MM.1S (cell line): Measurements from ENCODE around the gene TWF2.

Experiments
- DNase-seq: peaks from one replicate; pipeline ENCODE4 v3.0.0-alpha.2; 2015
- H2AFZ ChIP-seq: fragments of 300-600 bp; sonication (generic); 2 replicates; pipeline ENCODE4 v1.6.0; 2016; ENCODE audit warnings: antibody characterized with exemption, low read length
- H3F3A ChIP-seq: fragments of 300-600 bp; sonication (generic); 2 replicates; pipeline ENCODE4 v1.6.1; 2016; ENCODE audit warnings: mild to moderate bottlenecking, antibody characterized with exemption, low read length, moderate library complexity, mixed read lengths; ENCODE audit not compliant: insufficient read depth
- H3K27ac ChIP-seq: fragments of 300-600 bp; sonication (generic); 2 replicates; pipeline ENCODE4 v1.5.1; 2016; ENCODE audit warnings: mild to moderate bottlenecking, low read length
- H3K27me3 ChIP-seq: fragments of 300-600 bp; sonication (generic); replicated peaks from 2 replicates; pipeline ENCODE4 v1.6.0; 2016; ENCODE audit warnings: low read length; ENCODE audit not compliant: insufficient read depth
- H3K36me3 ChIP-seq: fragments of 300-600 bp; sonication (generic); replicated peaks from 2 replicates; pipeline ENCODE4 v1.6.1; 2016; ENCODE audit warnings: mild to moderate bottlenecking, low read length, mixed read lengths; ENCODE audit not compliant: insufficient read depth
- H3K4me1 ChIP-seq: fragments of 300-600 bp; sonication (generic); 2 replicates; pipeline ENCODE4 v1.6.1; 2016; ENCODE audit warnings: low read length, mixed read lengths
- H3K4me2 ChIP-seq: fragments of 300-600 bp; sonication (generic); 2 replicates; pipeline ENCODE4 v1.6.0; 2016; ENCODE audit warnings: low read depth, low read length
- H3K4me3 ChIP-seq: fragments of 300-600 bp; sonication (generic); 2 replicates; pipeline ENCODE4 v1.5.1; 2016; ENCODE audit warnings: low read length, mixed read lengths
- H3K79me2 ChIP-seq: fragments of 300-600 bp; sonication (generic); 2 replicates; pipeline ENCODE4 v1.6.1; 2016; ENCODE audit warnings: mixed run types, low read length, mixed read lengths
- H3K9ac ChIP-seq: fragments of 300-600 bp; sonication (generic); 2 replicates; pipeline ENCODE4 v1.6.1; 2016; ENCODE audit warnings: low read length, mixed read lengths
- H3K9me2 ChIP-seq: fragments of 300-600 bp; sonication (generic); replicated peaks from 2 replicates; pipeline ENCODE4 v1.6.1; 2016; ENCODE audit warnings: mild to moderate bottlenecking, low read length, mixed read lengths; ENCODE audit not compliant: insufficient read depth
- H3K9me3 ChIP-seq: fragments of 300-600 bp; sonication (generic); replicated peaks from 2 replicates; pipeline ENCODE4 v1.6.1; 2016; ENCODE audit warnings: mild to moderate bottlenecking, low read length, mixed read lengths; ENCODE audit not compliant: insufficient read depth
- H4K20me1 ChIP-seq: fragments of 300-600 bp; sonication (generic); 2 replicates; pipeline ENCODE4 v1.6.1; 2016; ENCODE audit warnings: mild to moderate bottlenecking, low read length, moderate library complexity, mixed read lengths; ENCODE audit not compliant: insufficient read depth
- CTCF ChIP-seq: fragments of 300-600 bp; sonication (generic); IDR thresholded peaks from 2 replicates; pipeline ENCODE4 v1.5.1; 2016; ENCODE audit warnings: antibody characterized with exemption, low read length, mixed read lengths
- EZH2 ChIP-seq: fragments of 300-600 bp; sonication (generic); optimal IDR thresholded peaks from 2 replicates; pipeline ENCODE3; 2017; ENCODE audit warnings: low read depth, mild to moderate bottlenecking, antibody characterized with exemption, low read length, mixed read lengths
- EZH2phosphoT487 ChIP-seq: fragments of 300-600 bp; sonication (generic); IDR thresholded peaks from 2 replicates; pipeline ENCODE4 v1.6.1; 2018; ENCODE audit warnings: antibody characterized with exemption, low read length

Gene TWF2

GRCh38 chr3:52188556-52188955 is 50.4 kb downstream of the TWF2 start:
- Histone ChIP-seq H3K36me3 (no peaks in the 10 kb centered on the region), H3F3A (no peaks in the 10 kb centered on the region), H3K4me3 (no peak overlapping the region)

GRCh38 chr3:52186729-52187128 is 52.2 kb downstream of the TWF2 start:
- Histone ChIP-seq H3K79me2 (no peaks in the 10 kb centered on the region), H3K27ac (no peak overlapping the region), H3F3A (no peaks in the 10 kb centered on the region), H3K4me3 (no peak overlapping the region), H3K27me3 (no peaks in the 10 kb centered on the region), H2AFZ (no peak overlapping the region), H3K9me2 (no peaks in the 10 kb centered on the region), H3K9ac (no peak overlapping the region), H3K36me3 (no peaks in the 10 kb centered on the region), H3K4me2 (no peak overlapping the region), H3K9me3 (no peaks in the 10 kb centered on the region), H4K20me1 (no peaks in the 10 kb centered on the region), H3K4me1 (no peaks in the 10 kb centered on the region)
- DNase-seq, result no peak
- TF ChIP-seq EZH2 (no peak), CTCF (no peak), EZH2phosphoT487 (no peak)

More at GRCh38 chr3:52188556-52188955, 50.4 kb downstream of the TWF2 start:
- H3K4me1 ChIP-seq, result no peaks in the 10 kb centered on the region
- TF ChIP-seq EZH2 (no peak), CTCF (no peak), EZH2phosphoT487 (no peak)
- no peak for DNase-seq
- no peak overlapping the region for H3K27ac ChIP-seq
- no peaks in the 10 kb centered on the region for H3K27me3 ChIP-seq
- no peak overlapping the region for H3K4me2 ChIP-seq
- no peaks in the 10 kb centered on the region for H3K79me2 ChIP-seq
- no peak overlapping the region for H3K9ac ChIP-seq
- no peaks in the 10 kb centered on the region for H3K9me2 ChIP-seq
- no peaks in the 10 kb centered on the region for H4K20me1 ChIP-seq
- no peaks in the 10 kb centered on the region for H3K9me3 ChIP-seq
- no peak overlapping the region for H2AFZ ChIP-seq

- TF ChIP-seq CTCF, result no peak
- Histone ChIP-seq H3K79me2 (no peaks in the 10 kb centered on the region), H3K9me2 (no peaks in the 10 kb centered on the region), H3K9ac (no peak overlapping the region), H3F3A (no peaks in the 10 kb centered on the region), H4K20me1 (no peaks in the 10 kb centered on the region), H3K27me3 (no peaks in the 10 kb centered on the region), H3K4me3 (no peak overlapping the region), H3K4me1 (no peaks in the 10 kb centered on the region), H3K36me3 (no peaks in the 10 kb centered on the region), H3K9me3 (no peaks in the 10 kb centered on the region), H3K4me2 (no peak overlapping the region), H2AFZ (no peak overlapping the region), H3K27ac (no peak overlapping the region)
- DNase-seq, result no peak
These were observed 53.1 kb downstream of the TWF2 start for GRCh38 chr3:52185837-52186236.
